NCI-H2107 treated with DMSO at 0.1 percent for 48 hours (cell line): Measurements from ENCODE around the gene WDR70.
A peak's percentile ranks its signal among the peaks of the same experiment; 100 is the strongest.
"Not testable (repeated sequence)": the region's sequence is repeated elsewhere in the genome, so short reads cannot be mapped to it uniquely, and the experiment has no call there.

Experiments used
- DNase-seq: peaks from one replicate; lab custom pipeline; 2025; ENCODE audit not compliant: unreplicated experiment; lab: John Stamatoyannopoulos, UW

WDR70 gene

DNA sequence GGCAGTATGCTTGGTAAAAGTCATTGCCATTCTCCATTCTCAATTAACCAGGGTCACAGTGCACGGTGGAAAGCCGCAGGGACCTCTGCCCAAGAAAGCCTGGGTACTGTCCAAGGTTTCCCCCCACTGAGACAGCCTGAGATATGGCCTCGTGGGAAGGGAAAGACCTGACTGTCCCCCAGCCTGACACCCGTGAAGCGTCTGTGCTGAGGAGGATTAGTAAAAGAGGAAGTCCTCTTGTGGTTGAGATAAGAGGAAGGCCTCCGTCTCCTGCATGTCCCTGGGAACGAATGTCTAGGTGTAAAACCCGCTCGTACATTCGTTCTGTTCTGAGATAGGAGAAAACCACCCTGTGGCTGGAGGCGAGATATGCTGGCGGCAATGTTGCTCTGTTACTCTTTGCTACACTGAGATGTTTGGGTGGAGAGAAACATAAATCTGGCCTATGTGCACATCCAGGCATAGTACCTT, 293.0 kb downstream of the WDR70 start:
- DNase-seq, result not testable (repeated sequence)

DNA sequence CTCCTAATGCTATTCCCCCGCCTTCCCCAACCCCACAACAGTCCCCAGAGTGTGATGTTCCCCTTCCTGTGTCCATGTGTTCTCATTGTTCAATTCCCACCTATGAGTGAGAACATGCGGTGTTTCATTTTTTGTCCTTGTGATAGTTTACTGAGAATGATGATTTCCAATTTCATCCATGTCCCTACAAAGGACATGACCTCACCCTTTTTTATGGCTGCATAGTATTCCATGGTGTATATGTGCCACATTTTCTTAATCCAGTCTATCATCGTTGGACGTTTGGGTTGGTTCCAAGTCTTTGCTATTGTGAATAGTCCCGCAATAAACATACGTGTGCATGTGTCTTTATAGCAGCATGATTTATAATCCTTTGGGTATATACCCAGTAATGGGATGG, 295.2 kb downstream of the WDR70 start:
- DNase-seq, result not testable (repeated sequence)

DNA sequence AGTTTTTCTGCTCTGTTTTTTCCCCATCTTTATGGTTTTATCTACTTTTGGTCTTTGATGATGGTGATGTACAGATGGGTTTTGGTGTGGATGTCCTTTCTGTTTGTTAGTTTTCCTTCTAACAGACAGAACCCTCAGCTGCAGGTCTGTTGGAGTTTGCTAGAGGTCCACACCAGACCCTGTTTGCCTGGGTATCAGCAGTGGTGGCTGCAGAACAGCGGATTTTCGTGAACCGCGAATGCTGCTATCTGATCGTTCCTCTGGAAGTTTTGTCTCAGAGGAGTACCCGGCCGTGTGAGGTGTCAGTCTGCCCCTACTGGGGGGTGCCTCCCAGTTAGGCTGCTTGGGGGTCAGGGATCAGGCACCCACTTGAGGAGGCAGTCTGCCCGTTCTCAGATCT, 300.2 kb downstream of the WDR70 start:
- not testable (repeated sequence) for DNase-seq

DNA sequence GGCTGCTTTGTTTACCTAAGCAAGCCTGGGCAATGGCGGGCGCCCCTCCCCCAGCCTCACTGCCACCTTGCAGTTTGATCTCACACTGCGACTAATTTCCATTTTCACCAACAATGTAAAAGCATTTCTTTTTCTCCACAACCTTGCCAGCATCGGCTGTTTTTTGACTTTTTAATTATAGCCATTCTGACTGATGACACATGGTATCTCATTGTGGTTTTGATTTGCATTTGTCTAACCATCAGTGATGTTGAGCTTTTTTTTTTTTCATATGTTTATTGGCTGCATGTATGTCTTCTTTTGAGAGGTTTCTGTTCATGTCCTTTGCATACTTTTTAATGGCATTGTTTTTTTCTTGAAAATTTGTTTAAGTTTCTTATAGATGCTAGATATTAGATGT, 300.8 kb downstream of the WDR70 start:
- DNase-seq, result not testable (repeated sequence)

DNA sequence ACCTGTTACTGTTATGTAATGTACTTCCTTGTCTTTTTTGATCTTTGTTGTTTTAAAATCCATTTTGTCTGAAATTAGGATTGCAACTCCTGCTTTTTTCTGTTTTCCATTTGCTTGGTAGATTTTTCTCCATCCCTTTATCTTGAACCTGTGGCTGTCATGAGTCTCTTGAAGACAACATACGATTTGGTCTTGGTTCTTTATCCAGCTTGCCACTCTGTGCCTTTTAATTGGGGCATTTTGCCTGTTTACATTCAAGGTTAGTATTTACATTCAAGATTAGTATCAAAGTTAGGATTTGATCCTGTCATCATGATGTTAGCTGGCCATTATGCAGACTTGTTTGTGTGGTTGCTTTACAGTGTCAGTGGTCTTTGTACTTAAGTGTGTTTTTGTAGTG, 304.0 kb downstream of the WDR70 start:
- DNase-seq, result no peak

DNA sequence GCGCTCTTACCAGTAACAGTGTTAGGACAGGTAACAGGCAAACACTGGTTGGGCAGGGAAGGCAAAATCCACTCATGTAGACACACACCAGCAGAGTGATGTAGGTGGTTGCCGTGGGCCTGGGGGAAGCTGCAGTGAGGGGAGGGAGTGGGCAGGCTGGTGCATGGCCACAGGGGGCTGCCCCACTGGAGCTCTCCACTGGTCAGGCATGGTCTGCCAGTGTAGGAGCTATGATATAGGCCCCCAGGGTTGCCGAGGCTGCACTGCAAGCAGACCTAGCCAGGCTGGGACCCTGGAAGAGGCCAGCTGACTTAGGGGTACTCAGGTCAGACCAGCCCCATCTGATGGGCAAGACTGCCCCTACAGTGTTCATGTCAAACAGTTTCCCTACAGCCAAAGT, 306.1 kb downstream of the WDR70 start:
- no peak for DNase-seq

DNA sequence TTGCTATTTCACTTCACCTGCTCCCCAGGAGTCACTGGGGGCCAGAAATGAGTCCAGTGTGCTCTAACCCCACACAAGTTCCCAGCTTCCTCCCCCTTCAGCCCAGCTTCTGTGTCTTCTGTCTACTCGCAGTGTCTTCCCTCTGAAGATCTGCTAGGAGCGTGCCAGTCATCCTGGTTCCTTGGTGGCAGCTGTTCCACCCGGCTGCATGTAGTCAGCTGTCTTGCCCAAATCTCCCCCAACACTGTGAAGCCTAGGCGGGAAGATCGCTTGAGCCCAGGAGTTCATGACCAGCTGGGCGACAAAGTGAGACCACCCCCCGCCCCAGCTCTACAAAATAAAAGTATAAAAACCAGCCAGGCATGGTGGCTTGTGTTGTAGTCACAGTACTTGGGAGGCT, 306.7 kb downstream of the WDR70 start:
- DNase-seq, result no peak

DNA sequence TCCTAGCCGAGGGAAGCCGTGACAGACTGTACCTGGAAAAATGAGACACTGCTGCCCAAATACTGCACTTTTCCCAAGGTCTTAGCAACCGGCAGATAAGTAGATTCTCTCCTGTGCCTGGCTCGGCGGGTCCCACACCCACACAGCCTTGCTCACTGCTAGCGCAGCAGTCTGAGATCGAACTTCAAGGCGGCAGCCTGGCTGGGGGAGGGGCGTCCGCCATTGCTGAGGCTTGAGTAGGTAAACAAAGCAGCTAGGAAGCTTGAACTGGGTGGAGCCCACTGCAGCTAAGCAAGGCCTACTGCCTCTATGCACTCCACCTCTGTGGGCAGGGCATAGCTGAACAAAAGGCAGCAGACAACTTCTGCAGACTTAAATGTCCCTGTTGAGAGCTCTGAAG, 309.8 kb downstream of the WDR70 start:
- not testable (repeated sequence) for DNase-seq

DNA sequence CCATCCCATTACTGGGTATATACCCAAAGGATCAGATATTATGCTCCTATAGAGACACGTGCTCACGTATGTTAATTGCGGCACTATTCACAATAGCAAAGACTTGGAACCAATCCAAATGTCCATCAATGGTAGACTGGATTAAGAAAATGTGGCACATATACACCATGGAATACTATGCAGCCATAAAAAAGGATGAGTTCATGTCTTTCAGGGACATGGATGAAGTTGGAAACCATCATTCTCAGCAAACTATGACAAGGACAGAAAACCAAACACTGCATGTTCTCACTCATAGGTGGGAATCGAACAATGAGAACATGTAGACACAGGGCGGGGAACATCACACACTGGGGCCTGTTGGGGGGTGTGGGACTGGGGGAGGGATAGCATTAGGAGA, 315.2 kb downstream of the WDR70 start:
- DNase-seq, result not testable (repeated sequence)

DNA sequence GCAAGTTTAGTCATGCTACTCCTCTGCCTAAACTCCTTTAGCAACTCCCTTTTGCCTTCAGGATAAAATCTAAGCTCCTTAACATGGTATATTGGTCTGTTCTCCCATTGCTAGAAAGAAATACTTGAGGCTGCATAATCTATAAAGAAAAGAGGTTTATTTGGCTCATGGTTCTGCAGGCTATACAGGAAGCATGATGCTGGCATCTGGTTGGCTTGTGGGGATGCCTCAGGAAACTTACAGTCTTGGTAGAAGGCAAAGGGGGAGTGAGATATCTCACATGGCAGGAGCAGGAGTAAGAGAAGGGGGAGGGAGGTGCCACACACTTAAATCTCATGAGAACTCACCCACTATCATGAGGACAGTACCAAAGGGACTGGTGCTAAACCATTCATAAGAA, 315.7 kb downstream of the WDR70 start:
- DNase-seq, result no peak

DNA sequence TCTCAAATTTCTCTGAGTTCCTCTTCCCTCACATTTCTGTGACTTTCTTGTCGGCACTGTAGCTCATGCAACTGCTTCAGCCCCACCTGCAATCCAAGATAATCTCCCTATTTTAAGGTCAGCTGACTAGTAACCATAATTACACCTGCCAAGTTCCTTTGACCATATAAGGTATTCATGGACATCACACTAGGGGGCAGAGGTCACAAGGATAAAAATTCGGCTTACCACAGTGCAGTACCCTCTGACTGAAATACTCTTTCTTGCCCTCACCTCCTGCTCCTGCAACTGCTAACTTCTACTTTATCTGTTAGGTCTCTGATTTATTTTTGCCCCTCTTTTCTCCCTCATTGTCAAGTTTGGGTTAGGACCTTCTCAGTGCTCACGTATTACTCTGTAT, 316.5 kb downstream of the WDR70 start:
- DNase-seq, result no peak

DNA sequence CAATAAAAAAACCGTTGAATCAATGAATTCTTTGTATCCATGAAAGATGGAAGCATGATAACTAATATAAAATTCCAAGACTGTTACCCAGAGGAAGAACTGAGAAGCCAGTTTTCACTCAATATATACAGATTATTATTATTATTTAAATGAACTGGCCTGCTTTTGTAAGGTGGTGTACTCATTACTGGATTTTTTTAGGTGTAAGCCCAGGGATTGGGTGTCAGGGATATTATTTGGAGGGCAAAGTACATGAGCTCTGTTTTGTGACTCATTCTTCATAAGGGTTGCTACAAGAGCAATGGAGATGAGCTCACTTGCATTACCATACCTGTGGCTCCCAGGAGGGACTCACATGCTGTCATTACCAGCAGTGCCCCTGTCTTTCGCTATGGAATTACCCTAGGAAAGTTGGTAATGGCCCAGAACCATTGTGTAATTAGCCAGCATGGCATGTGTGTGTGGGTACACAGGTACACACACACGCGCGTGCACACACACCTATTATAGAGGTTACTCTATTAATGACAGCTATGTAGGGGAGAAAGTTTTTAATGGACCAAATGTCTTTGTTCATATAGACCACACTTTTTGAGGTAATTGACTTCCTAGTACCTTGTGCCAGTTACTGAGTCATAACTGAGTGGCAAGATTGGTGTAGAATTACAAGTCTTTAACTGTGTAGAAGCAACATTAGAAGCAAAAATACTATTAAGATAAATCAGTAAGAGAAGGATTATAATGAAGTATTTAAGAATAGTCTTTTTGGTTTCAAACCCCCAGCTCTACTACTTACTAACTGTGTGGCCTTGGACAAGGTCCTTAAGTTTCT, 317.3 kb downstream of the WDR70 start:
- peak; percentile 93 for DNase-seq

DNA sequence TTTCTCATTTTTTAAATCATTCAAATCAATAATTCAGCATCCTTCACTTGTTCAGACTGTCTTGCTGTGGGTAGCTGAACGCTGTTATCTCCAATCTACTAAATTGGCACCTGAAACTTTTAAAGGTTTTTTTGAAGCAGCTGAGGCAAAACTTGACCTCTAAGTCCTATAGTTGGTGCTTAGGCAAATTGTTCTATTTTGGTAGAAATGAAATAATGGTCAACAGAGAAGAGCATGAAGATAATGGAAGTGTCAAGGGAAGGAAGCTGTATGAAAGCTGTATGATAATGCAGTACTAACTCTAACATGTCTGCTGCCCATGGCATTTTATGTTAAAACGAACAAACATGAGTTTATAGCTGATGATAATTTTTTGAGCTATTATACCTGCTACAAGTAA, 322.8 kb downstream of the WDR70 start:
- no peak for DNase-seq

DNA sequence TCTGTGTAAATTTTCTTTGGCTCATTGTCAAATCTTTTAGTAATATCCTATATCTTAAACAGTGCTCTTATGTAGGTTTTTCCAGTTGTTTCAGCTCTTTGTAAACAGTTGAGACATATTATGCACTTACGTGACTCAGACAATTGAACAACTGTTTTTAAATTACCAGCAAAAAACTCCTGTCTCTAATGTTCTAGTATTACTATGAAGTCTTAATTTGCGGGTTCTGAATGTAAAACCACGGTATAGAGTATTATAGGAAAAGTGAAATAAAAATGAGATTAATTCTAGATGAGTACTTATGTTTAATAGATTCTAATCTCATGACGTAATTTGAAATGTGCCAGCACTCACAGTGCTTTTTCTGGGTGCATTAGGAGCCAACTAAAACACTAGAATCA, 324.7 kb downstream of the WDR70 start:
- DNase-seq, result no peak

DNA sequence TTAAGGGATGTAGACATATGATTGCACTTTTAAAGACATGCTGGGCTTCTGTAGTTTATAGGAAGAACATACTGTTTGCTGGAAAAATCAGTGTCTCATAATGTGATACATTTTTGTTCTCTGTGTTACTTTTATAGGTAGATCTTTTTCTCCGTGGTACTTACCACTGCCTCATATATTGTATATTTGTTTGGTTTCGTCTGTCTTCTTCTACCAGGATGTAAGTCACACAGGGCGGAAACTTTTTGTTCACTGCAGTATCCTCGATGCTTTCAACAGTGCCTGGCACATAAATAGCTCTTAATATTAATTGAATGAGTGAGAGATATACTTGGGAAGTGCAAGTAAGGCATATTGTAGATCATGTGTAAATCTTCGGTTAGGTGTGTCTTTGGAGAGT, 325.3 kb downstream of the WDR70 start:
- DNase-seq, result no peak

DNA sequence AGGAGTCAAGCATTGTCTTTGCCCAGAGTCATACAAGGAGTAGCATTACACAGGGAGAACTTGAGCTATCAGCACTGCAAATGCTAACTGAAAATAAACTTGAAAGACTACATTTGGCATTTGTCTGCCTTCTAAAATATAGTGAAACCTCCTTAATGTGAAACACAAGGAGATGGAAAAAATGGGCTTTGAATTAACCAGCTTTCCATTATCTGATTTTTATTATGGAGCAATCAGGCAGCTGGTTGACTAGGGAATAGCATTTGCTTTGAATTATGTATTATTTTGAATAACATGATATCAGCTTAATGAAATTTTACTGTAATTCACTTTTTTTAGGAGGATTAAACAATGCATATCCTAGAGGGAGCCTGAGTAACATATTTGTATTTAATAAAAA, 329.9 kb downstream of the WDR70 start:
- no peak for DNase-seq

DNA sequence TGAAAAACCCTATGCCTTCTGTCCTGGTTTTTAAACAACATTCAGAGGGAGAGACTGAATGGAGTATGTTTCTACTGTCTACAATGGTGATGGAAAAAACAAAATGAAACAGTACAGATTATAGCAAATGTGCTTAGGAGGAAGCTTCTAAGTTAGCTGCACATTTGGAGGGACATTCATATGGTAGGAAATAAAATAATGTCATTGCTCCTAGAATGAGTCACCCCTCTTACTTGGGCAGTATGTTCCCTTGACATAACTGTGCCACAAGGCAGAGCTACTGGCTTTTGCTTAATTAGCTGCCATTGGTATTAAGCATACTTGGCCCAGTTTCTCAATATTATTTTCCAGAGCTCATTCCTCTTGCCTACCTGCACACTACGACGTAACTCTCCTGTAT, 331.8 kb downstream of the WDR70 start:
- no peak for DNase-seq

DNA sequence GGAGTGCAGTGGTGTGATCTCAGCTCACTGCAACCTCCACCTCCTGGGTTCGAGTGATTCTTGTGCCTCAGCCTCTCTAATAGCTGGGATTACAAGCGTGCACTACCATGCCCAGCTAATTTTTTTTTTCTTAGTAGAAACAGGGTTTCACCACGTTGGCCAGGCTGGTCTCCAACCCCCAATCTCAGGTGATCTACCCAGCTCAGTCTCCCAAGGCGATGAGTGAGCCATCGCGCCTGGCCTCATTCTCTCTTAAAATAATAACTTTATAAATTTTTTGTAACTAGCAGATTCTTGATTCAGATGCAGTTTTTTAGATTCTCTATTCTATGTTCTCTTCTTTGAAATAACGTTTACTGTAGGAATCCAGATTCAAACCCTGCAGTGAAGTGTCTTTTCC, 333.6 kb downstream of the WDR70 start:
- no peak for DNase-seq

DNA sequence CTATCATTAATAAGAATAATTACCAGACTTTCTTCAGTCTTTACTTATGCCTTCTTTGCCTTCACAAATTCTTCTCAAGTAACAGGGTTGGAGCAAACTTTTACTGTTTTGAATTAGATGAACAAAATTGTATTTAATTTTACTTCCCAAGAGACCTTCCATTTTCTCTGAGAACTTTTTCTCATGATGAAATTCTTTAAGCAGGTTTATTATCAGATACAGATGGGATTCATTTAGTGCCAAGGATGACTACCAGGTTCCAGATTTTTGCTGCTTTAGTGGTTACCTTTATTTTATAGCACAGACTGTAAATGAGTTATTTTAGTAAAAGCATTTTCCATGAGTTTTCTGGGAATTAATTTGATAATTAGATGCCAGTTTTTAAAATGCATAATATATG, 335.6 kb downstream of the WDR70 start:
- DNase-seq, result no peak

DNA sequence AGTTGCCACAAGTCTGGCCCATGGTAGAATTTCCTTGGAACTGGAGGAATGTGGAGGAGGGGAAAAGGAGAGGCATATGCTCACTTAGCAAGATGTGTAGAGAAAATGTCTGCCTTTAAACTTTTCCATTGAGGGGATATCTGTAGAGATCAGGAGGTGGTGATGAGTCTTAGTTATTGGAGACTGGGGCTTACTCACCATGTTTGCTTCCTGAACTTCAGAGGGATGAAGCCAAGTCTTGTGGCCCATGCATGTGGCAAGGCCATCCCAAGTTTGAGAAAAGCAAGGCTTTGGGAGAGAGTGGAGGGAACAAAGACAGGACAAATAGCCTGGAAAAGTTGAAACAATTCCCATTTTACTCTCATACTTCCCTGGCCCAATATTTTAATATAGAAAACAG, 336.2 kb downstream of the WDR70 start:
- DNase-seq, result no peak

DNA sequence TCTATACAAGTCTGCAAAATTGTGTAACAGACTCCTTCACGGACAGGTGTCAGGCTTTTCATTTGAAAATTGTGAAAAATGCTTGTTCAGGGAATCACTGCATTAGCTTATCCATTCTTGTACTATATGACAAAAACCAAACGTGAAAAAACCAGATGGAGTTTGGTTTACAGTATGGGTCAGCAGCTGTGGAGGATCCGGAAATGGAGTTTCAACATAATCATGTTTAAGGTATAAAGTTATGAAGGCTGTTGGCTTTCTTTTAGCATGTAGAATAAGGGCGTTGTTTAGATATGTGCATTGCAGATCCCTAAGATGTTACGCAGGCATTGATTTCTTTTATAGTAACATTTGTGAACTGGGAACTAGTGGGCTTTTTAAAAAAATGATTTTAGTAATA, 336.9 kb downstream of the WDR70 start:
- DNase-seq, result no peak

DNA sequence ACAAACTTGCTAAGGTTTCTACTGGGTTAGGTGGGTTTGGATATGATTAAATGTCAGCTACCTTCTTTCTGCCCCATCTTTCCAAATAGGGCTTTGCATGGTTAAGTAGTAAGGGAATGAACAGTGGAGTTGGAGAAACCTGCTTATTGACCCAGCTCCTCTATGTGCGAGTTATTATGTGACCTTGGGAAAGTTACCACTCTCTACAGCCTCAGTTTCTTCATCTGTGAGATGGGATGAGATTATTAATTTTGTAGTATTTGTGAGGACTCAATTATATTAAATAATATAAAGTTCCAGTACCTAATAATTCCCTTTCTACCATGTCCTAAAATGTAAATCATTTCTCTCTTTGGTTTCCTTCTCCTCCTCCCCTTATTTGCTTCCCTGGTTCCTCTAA, 337.3 kb downstream of the WDR70 start:
- DNase-seq, result no peak

DNA sequence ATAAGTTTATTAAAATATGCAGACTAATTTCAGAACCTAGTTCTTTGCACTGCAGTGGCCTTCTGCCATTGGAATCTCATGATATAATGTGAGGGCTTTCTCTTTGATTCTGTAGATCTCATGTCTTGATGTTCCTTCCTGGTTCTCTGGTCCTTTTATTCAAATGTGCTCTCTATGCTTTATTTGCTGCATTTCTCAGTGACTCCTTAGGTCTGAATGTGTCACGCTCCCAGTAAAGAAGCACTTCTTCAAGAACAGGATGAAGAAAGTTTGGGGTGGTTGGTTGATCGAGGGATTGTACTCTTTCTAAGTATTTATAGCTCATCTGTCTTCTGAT, 338.1 kb downstream of the WDR70 start:
- no peak for DNase-seq
